HG02884 (cell line): ENCODE results near the gene ZBED4.

Experiments used
- ATAC-seq: cut with Tn5 transposase; IDR thresholded peaks from one replicate; pipeline ENCODE4 v1.9.1; 2021; ENCODE audit warnings: mild to moderate bottlenecking, moderate library complexity; ENCODE audit not compliant: unreplicated experiment

The ZBED4 gene

GRCh38 chr22:49918911-49919881, 65.6 kb downstream of the ZBED4 start:
- ATAC-seq = no peak

GRCh38 chr22:49920859-49921258, 67.2 kb downstream of the ZBED4 start:
- ATAC-seq = no peak

GRCh38 chr22:49921508-49922278, 68.0 kb downstream of the ZBED4 start:
- no peak for ATAC-seq

- ATAC-seq = no peak
Observed at GRCh38 chr22:49922484-49922883, 68.8 kb downstream of the ZBED4 start.

GRCh38 chr22:49922926-49923325, 69.3 kb downstream of the ZBED4 start:
- no peak for ATAC-seq

GRCh38 chr22:49923445-49923844, 69.8 kb downstream of the ZBED4 start:
- no peak for ATAC-seq

GRCh38 chr22:49924113-49924833, 70.6 kb downstream of the ZBED4 start:
- no peak for ATAC-seq

GRCh38 chr22:49925525-49926128, 72.0 kb downstream of the ZBED4 start:
- no peak for ATAC-seq

- no peak for ATAC-seq
Observed at GRCh38 chr22:49926916-49927315, 73.3 kb downstream of the ZBED4 start.

GRCh38 chr22:49927483-49928184, 74.0 kb downstream of the ZBED4 start:
- ATAC-seq = no peak

GRCh38 chr22:49928185-49928495, 74.5 kb downstream of the ZBED4 start:
- no peak for ATAC-seq

- ATAC-seq = no peak
Observed at GRCh38 chr22:49928555-49929210, 75.0 kb downstream of the ZBED4 start.

- ATAC-seq = no peak
Observed at GRCh38 chr22:49929211-49929979, 75.8 kb downstream of the ZBED4 start.

GRCh38 chr22:49929994-49930575, 76.4 kb downstream of the ZBED4 start:
- ATAC-seq = no peak

GRCh38 chr22:49930596-49931412, 77.2 kb downstream of the ZBED4 start:
- no peak for ATAC-seq

- ATAC-seq = no peak
Observed at GRCh38 chr22:49933236-49934159, 79.9 kb downstream of the ZBED4 start.
